A549 (cell line): ENCODE measurements around the gene ZNF683.

Experiments used
- CEBPB ChIP-seq, 2 experiments: fragments of >200 bp in 1 of 2; sonication (Bioruptor Twin) in 1 of 2; formaldehyde crosslinking in 1 of 2; IDR thresholded peaks; 2 replicates each; pipeline ENCODE4 v1.6.1; 2012 to 2016
- HDAC2 ChIP-seq: fragments of 200-600 bp; sonication (generic); IDR thresholded peaks from 2 replicates; pipeline ENCODE4 v1.6.1; 2016
- NR3C1 ChIP-seq: fragments of >200 bp; sonication (Bioruptor Twin); formaldehyde crosslinking; IDR thresholded peaks from 3 replicates; pipeline ENCODE4 v1.6.1; 2017
- POLR2A ChIP-seq: IDR thresholded peaks from 2 replicates; pipeline ENCODE4 v1.6.1; 2012; ENCODE audit warnings: mild to moderate bottlenecking, low read length
- RFX5 ChIP-seq: fragments of 450-650 bp; IDR thresholded peaks from 2 replicates; pipeline ENCODE4 v1.7.1; 2014; ENCODE audit warnings: antibody characterized with exemption, mild to moderate bottlenecking, moderate library complexity
- TF ChIP-seq, protein P1 (sequence below): fragments of 250-450 bp; sonication (Bioruptor Pico); IDR thresholded peaks from 2 replicates; pipeline ENCODE4 v1.5.0; 2020; ENCODE audit warnings: low read depth, mild to moderate bottlenecking, moderate library complexity
- TF ChIP-seq, protein P2 (sequence below): fragments of 200-600 bp; sonication (generic); IDR thresholded peaks from 2 replicates; pipeline ENCODE4 v1.6.1; 2016; ENCODE audit warnings: antibody characterized with exemption, mild to moderate bottlenecking, moderate library complexity

DNA sequence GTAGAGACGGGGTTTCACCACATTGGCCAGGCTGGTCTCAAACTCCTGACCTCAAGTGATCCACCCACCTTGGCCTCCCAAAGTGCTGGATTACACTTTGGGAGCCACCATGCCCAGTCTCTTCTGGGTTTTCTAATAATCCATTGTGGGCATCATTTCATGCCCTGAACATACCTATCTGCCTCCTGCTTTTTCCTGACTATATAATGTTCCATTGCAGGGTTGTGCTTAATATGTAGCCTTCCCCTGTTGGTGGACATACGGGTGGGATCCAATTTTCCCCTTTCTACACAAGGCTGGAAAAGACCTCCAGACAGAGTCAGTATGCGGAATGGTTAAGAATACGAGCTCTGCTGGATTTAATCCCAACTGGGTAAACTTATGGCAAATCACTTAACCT, 3.5 kb upstream of the ZNF683 start:
- no peak for TF ChIP-seq POLR2A
- no peak for TF ChIP-seq NR3C1
- no peak for TF ChIP-seq CEBPB (IDR thresholded peaks at IDR 0.05)
- TF ChIP-seq, protein P1, sequence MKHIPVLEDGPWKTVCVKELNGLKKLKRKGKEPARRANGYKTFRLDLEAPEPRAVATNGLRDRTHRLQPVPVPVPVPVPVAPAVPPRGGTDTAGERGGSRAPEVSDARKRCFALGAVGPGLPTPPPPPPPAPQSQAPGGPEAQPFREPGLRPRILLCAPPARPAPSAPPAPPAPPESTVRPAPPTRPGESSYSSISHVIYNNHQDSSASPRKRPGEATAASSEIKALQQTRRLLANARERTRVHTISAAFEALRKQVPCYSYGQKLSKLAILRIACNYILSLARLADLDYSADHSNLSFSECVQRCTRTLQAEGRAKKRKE (CRISPR knock-in tag) = no peak
- TF ChIP-seq, protein P2, sequence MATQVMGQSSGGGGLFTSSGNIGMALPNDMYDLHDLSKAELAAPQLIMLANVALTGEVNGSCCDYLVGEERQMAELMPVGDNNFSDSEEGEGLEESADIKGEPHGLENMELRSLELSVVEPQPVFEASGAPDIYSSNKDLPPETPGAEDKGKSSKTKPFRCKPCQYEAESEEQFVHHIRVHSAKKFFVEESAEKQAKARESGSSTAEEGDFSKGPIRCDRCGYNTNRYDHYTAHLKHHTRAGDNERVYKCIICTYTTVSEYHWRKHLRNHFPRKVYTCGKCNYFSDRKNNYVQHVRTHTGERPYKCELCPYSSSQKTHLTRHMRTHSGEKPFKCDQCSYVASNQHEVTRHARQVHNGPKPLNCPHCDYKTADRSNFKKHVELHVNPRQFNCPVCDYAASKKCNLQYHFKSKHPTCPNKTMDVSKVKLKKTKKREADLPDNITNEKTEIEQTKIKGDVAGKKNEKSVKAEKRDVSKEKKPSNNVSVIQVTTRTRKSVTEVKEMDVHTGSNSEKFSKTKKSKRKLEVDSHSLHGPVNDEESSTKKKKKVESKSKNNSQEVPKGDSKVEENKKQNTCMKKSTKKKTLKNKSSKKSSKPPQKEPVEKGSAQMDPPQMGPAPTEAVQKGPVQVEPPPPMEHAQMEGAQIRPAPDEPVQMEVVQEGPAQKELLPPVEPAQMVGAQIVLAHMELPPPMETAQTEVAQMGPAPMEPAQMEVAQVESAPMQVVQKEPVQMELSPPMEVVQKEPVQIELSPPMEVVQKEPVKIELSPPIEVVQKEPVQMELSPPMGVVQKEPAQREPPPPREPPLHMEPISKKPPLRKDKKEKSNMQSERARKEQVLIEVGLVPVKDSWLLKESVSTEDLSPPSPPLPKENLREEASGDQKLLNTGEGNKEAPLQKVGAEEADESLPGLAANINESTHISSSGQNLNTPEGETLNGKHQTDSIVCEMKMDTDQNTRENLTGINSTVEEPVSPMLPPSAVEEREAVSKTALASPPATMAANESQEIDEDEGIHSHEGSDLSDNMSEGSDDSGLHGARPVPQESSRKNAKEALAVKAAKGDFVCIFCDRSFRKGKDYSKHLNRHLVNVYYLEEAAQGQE = no peak
- no peak for TF ChIP-seq RFX5
- TF ChIP-seq HDAC2 = no peak
